ENCODE measurements around the gene ME1. TPM values are rescaled to one million over a fixed set of nuclear protein-coding genes. Genes with fewer than 3 reads are reported as not detected.

ME1 gene
- total and polyA plus RNA-seq, 2 of the 13 experiments (the other 11 are each of a cell fraction or from before 2014, with no cell fraction given): not detected

- TF ChIP-seq ZNF788 (CRISPR knock-in tag; IDR thresholded peaks at IDR 0.05; ENCODE audit: borderline replicate concordance) (peak; percentile 27; the same call in 1 of the 2 replicates), ZBTB44 (CRISPR knock-in tag; IDR thresholded peaks at IDR 0.05) (no peak), NRL (CRISPR knock-in tag; IDR thresholded peaks at IDR 0.05; ENCODE audit: borderline replicate concordance) (no peak), CHD4 (IDR thresholded peaks at IDR 0.05; ENCODE audit: borderline replicate concordance, low read length) (no peak), DMAP1 (CRISPR knock-in tag; IDR thresholded peaks at IDR 0.05) (no peak), MED13 (CRISPR knock-in tag; IDR thresholded peaks at IDR 0.05) (peak; percentile 25; the same call in 1 of the 2 replicates), KDM2A (CRISPR knock-in tag; IDR thresholded peaks at IDR 0.05; ENCODE audit: borderline replicate concordance, low read depth) (peak; percentile 24; the same call in 1 of the 2 replicates), DNMT3B (CRISPR knock-in tag; conservative IDR thresholded peaks at IDR 0.05) (no peak), GATAD2A (CRISPR knock-in tag; IDR thresholded peaks at IDR 0.05) (peak; percentile 21; the same call in 1 of the 2 replicates), POGK (CRISPR knock-in tag; conservative IDR thresholded peaks at IDR 0.05) (0 out of 2 replicates have a peak, but pooled peaks have one; percentile 62), AGO2 (optimal IDR thresholded peaks at IDR 0.05; ENCODE audit: low read depth, low read length) (peak; percentile 23), PLSCR1 (CRISPR knock-in tag; IDR thresholded peaks at IDR 0.05; ENCODE audit: borderline replicate concordance) (no peak), FOSL2 (CRISPR knock-in tag; IDR thresholded peaks at IDR 0.05) (no peak)
- TF ChIP-seq, protein P1, sequence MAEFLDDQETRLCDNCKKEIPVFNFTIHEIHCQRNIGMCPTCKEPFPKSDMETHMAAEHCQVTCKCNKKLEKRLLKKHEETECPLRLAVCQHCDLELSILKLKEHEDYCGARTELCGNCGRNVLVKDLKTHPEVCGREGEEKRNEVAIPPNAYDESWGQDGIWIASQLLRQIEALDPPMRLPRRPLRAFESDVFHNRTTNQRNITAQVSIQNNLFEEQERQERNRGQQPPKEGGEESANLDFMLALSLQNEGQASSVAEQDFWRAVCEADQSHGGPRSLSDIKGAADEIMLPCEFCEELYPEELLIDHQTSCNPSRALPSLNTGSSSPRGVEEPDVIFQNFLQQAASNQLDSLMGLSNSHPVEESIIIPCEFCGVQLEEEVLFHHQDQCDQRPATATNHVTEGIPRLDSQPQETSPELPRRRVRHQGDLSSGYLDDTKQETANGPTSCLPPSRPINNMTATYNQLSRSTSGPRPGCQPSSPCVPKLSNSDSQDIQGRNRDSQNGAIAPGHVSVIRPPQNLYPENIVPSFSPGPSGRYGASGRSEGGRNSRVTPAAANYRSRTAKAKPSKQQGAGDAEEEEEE (CRISPR knock-in tag; IDR thresholded peaks at IDR 0.05; ENCODE audit: borderline replicate concordance): no peak
- TF ChIP-seq, protein P2, sequence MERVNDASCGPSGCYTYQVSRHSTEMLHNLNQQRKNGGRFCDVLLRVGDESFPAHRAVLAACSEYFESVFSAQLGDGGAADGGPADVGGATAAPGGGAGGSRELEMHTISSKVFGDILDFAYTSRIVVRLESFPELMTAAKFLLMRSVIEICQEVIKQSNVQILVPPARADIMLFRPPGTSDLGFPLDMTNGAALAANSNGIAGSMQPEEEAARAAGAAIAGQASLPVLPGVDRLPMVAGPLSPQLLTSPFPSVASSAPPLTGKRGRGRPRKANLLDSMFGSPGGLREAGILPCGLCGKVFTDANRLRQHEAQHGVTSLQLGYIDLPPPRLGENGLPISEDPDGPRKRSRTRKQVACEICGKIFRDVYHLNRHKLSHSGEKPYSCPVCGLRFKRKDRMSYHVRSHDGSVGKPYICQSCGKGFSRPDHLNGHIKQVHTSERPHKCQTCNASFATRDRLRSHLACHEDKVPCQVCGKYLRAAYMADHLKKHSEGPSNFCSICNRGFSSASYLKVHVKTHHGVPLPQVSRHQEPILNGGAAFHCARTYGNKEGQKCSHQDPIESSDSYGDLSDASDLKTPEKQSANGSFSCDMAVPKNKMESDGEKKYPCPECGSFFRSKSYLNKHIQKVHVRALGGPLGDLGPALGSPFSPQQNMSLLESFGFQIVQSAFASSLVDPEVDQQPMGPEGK (CRISPR knock-in tag; IDR thresholded peaks at IDR 0.05): 0 out of 2 replicates have a peak, but pooled peaks have one; percentile 47
- TF ChIP-seq, protein P3, sequence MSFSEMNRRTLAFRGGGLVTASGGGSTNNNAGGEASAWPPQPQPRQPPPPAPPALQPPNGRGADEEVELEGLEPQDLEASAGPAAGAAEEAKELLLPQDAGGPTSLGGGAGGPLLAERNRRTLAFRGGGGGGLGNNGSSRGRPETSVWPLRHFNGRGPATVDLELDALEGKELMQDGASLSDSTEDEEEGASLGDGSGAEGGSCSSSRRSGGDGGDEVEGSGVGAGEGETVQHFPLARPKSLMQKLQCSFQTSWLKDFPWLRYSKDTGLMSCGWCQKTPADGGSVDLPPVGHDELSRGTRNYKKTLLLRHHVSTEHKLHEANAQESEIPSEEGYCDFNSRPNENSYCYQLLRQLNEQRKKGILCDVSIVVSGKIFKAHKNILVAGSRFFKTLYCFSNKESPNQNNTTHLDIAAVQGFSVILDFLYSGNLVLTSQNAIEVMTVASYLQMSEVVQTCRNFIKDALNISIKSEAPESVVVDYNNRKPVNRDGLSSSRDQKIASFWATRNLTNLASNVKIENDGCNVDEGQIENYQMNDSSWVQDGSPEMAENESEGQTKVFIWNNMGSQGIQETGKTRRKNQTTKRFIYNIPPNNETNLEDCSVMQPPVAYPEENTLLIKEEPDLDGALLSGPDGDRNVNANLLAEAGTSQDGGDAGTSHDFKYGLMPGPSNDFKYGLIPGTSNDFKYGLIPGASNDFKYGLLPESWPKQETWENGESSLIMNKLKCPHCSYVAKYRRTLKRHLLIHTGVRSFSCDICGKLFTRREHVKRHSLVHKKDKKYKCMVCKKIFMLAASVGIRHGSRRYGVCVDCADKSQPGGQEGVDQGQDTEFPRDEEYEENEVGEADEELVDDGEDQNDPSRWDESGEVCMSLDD (CRISPR knock-in tag; IDR thresholded peaks at IDR 0.05; ENCODE audit: borderline replicate concordance): 0 out of 2 replicates have a peak, but pooled peaks have one; percentile 19
These were observed 236.9 kb downstream of the ME1 start (continued) for GRCh38 chr6:83193747-83194566.
